Endothelial cell of hepatic sinusoid (primary cell): ENCODE measurements around the gene ADORA1.

Source experiments
- in situ Hi-C: cut with HindIII; loops from 2 replicates; pipeline ENCODE4 v1.10.0; 2017; ENCODE audit warnings: low sequenced_read_pairs

Gene ADORA1

GRCh38 chr1:203138066-203138465 is 10.5 kb downstream of the ADORA1 start:
- in situ Hi-C loops: no loop called here

GRCh38 chr1:203139976-203140475 is 12.5 kb downstream of the ADORA1 start:
- in situ Hi-C loops: no loop called here

DNA sequence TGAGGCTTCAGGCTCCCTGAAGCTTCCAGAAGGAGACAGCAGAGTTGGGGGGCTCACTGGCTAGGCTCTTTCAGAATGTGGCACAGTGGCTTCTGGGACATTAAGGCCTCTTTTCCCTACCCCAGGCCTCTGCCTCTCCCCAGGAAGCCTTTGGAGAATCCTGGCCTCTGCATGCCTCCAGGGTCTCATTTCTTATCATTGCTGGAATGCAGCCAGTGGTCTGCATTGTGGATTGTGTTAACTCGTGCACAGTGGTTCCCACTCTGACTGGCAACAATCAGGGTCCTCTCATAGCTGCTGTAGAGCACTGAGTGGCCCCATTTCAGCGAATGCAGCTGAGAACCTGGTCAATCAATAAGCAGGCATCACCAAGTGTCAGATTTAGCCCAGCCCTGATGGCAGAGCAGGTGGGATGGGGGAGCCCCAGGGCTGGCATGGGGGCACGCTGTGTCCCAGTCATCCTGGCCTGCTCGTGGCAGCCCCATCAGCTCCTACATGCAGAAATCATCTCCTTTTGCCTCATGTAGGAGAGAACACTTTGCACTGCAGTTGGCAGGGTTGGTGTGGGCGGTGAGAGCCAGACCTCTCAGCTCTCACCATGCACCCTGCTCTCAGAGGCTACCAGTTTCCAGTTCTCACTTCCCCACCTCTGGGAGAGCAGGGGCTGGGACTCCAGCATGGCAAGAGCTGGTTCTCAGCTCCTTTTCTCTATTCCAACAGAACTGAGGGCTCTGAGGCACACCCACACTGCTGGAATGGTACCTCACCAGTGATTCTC is 13.4 kb downstream of the ADORA1 start:
- in situ Hi-C loops: no loop called here

DNA sequence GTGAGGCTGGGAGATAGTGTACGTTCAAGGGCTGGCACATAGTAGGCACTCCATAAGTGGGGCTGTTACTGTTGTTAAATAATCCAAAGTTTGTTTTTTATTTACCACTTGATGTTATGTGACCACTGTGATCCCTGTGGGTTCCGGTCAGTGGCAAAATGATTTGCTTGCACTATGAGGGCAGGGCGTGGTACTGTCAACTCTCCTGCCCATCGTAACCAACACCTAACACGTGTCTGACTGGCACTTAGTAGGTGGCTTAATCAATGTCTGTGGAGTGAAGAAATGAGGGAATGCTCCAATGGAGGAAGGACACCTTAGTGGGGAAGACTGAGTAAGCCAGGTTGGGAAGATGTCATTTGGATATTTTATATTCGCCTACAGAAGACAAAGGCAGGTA is 14.6 kb downstream of the ADORA1 start:
- in situ Hi-C loops: no loop called here

DNA sequence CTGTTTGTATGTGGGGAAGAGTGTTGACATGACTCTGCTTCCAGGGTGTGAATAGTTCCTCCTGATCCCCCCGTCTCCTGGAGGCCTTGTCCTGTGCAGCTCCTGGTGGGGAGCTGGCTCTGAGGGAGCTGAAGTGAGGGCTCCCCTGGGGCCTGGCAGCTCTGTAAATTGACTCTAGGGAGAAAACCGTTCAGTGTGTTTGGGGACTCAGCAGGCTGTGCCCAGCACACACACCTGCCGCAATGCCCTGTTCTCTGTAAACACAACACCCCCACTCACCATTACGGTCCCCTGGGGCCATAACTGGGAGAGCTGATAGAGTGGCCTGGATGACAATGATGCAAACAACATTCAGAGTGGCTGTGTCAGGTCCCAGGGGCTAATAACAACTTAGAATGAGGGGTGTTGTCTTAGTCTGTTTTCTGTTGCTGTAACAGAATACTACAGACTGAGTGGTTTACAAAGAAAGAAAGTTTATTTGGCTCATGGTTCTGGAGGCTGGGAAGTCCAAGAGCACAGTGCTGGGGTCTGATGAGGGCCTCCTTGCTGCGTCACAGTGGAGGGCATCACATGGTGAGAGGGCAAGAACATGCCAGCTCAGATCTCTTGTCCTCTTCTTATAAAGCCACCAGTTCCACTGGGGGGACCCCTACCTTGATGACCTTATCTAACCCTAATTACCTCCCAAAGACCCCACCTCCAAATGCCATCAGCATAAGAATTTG is 15.3 kb downstream of the ADORA1 start:
- in situ Hi-C loops: no loop called here

DNA sequence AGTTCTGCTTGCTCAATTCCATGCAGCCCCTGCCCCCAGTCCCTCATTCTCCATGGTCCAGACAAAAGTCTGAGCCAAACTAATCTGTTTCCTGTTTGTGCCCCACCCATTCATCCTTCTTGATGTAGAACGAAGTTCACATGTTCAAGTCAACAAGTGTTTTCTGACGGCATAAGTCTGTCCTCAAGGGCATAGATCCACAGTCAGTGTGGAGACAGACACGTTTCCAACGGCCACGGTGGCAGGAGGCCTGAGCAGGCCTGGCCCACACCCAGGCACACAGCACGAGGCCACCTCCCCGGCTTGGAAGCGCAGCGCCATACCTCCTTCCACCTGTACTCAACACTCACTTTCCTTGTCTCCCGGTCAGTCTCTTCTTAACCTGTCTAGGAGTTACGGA is 16.1 kb downstream of the ADORA1 start:
- in situ Hi-C loops: no loop called here

GRCh38 chr1:203144661-203145060 is 17.1 kb downstream of the ADORA1 start:
- in situ Hi-C loops: no loop called here

DNA sequence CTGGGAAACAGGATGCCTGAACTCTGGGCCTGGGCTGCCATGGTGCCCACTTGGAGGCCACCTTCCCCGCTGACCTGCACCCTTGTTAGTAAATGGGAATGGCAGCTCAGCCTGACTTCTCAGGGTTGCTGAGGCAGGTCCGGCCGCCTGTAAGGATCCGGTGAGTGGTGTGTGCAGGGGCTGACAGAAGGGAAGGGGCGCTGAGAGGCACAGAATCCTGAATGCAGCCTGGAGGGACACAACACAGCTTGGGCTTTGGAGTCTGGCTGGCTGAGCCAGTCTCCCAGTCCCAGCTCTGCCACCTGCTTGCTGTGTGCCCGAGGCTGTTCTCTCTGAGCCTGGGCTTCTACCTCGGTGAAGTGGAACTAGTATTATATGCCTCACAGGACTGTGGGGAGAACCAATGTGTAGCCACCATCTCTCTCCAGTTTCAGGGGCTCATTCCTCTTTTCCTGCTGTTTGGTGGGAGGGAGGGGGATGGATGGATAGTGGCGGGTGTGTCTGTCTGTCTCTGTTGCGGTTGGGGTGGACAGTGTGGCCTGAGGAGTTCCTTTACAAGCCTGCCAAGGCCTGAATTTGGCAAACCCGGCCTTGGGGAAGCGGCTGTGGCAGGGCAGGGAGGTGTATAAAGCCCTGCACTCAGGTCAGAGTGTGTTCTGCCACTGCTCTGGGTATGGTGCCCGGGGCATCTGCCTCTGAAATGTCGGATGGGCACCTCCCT is 18.0 kb downstream of the ADORA1 start:
- in situ Hi-C loops: no loop called here

DNA sequence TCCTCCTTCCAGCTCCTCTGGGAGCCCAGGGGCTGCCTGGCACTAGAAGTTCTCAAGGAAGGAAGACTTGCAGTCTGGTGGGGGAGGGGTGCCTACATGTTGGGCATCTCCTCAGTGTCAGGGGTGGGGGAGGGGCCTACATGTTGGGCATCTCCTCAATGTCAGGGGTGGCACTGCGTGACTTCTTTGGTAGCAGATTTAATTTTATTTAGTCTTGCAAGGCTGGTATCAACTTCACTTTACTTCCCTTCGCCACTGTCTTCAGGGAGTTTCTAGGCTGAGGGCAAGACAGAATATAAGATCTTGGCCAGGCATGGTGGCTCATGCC is 18.5 kb downstream of the ADORA1 start:
- in situ Hi-C loops: no loop called here

- in situ Hi-C loops: no loop called here
Observed at GRCh38 chr1:203146537-203146936, 19.0 kb downstream of the ADORA1 start.

- in situ Hi-C loops: no loop called here
Observed at GRCh38 chr1:203147376-203147775, 19.9 kb downstream of the ADORA1 start.

- in situ Hi-C loops: no loop called here
Observed at GRCh38 chr1:203148127-203148526, 20.6 kb downstream of the ADORA1 start.

DNA sequence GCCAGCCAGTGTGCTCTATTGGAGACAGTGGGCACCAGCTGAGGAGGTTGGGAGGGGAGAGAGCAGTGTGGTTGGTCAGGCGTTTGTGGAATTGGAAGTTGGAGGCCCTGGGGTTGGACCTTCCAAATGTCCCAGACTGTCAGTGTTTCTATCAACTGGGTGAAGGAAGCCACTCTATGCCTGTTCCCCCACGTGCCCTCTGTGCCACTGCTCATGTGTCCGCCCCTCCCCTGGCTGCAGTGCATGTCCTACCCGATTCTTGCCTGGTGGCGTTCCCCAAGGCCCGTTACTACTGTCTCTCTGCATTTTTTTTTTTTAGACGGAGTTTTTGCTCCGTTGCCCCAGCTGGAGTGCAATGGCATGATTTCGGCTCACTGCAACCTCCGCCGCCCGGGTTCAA is 21.1 kb downstream of the ADORA1 start:
- in situ Hi-C loops: no loop called here

DNA sequence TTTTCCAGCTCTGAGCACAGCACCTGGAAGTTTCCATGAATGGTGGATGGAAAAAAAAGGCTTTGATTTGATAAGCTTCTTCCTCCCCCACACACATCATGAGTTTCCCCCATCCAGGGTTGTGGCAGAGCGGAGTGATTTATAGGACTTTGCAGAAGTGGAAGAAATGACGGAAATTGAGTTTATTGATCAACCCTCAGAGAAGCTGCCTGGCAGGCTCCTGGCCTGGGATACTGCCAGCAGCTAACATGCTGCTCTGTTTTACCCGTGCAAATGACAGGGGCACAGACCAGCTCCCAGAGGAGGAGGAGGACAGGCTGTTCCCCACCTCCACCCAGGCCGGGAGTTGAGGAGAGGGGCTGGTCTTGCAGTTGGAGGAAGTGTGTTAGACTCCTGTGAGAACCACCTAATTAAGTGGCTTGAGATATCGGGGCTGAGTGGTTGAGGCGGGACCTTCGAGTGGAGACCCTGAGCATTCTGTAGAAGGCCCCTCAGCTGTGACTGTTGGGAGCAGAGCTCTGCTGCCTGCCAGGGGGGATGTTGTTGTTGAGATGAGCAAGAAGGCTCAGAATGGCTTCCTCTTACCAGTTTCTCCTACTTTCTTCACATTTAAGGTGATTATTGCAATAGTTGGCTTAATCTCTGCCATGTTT is 21.8 kb downstream of the ADORA1 start:
- in situ Hi-C loops: no loop called here

GRCh38 chr1:203150511-203151297 is 23.2 kb downstream of the ADORA1 start:
- in situ Hi-C loops: no loop called here

DNA sequence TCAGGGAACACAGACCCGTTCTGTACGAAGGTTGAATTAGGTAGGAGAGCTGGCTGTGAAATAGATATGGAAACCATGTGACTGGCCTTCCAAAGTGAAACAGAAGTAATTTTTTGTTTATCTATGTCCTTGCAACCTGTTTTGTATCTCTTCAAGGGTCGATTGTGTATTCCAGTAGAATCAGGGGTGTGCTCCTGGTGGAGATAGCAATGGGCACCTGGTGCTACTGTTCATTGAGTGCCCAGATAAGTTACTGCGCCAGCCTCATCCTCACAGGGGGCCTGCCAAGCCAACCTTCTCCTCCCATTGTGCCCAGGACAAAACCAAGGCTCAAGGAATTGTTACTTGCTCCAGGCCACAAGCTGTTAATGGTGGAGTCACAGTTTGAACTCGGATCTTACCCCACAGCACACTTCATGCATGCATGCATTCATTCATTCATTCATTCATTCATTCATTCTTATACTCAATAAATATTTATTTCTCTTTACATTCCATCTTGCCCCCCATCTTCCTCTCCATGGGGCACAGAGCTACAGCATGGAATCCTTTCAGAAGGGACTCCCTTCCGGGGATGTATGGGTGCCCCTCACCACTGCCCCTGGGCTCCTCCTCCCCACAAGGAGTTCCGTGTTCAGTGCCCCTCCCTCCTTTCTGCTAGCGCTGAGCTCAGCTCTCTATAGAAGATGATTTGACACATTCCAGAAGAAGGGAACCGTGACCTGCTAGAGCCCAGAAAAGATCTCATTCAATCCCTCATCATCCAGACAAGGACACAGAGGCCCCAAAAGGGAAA is 24.0 kb downstream of the ADORA1 start:
- in situ Hi-C loops: no loop called here

GRCh38 chr1:203152158-203153034 is 24.9 kb downstream of the ADORA1 start:
- in situ Hi-C loops: no loop called here

GRCh38 chr1:203153051-203153988 is 25.8 kb downstream of the ADORA1 start:
- in situ Hi-C loops: no loop called here
